Activated CD4-positive, alpha-beta T cell treated with anti-CD3 and anti-CD28 coated beads, Interleukin-2, amount 50 U/mL, for 24 hours (primary cell): Measurements from ENCODE around the gene TMEM50A.
"Not testable (repeated sequence)": the region's sequence is repeated elsewhere in the genome, so short reads cannot be mapped to it uniquely, and the experiment has no call there.

Experiments
- DNase-seq, 2 donors: peaks; one replicate each; pipeline ENCODE4 v3.0.0-alpha.2; 2020; ENCODE audit warnings: low read depth in 1 of 2, low spot score in 1 of 2

Gene TMEM50A

GRCh38 chr1:25338188-25338981, at the start of gene TMEM50A:
Gene TMEM50A (plus strand): TSS chr1:25338334. CDS start chr1:25340487, 2,153 bp downstream.
- DNase-seq = peak; percentile 83 to 85

GRCh38 chr1:25288573-25289101, 49.5 kb upstream of the TMEM50A start:
- not testable (repeated sequence) for DNase-seq

GRCh38 chr1:25290043-25290442, 48.1 kb upstream of the TMEM50A start:
- not testable (repeated sequence) for DNase-seq

GRCh38 chr1:25293426-25293825, 44.7 kb upstream of the TMEM50A start:
- not testable (repeated sequence) for DNase-seq

- DNase-seq = not testable (repeated sequence)
Measured at GRCh38 chr1:25294889-25295826, 43.0 kb upstream of the TMEM50A start.

GRCh38 chr1:25296501-25296900, 41.6 kb upstream of the TMEM50A start:
- DNase-seq = not testable (repeated sequence)

- DNase-seq = not testable (repeated sequence)
Measured at GRCh38 chr1:25300729-25301128, 37.4 kb upstream of the TMEM50A start.

- DNase-seq = not testable (repeated sequence)
Measured at GRCh38 chr1:25302330-25302729, 35.8 kb upstream of the TMEM50A start.

GRCh38 chr1:25304936-25305335, 33.2 kb upstream of the TMEM50A start:
- not testable (repeated sequence) for DNase-seq

- not testable (repeated sequence) for DNase-seq
Measured at GRCh38 chr1:25308168-25308567, 30.0 kb upstream of the TMEM50A start.

GRCh38 chr1:25309085-25309484, 29.0 kb upstream of the TMEM50A start:
- DNase-seq = not testable (repeated sequence)

GRCh38 chr1:25309486-25309885, 28.6 kb upstream of the TMEM50A start:
- not testable (repeated sequence) for DNase-seq

GRCh38 chr1:25312806-25313470, 25.2 kb upstream of the TMEM50A start:
- not testable (repeated sequence) for DNase-seq

GRCh38 chr1:25320314-25320938, 17.7 kb upstream of the TMEM50A start:
- DNase-seq = not testable (repeated sequence)

GRCh38 chr1:25322127-25322526, 16.0 kb upstream of the TMEM50A start:
- not testable (repeated sequence) for DNase-seq

GRCh38 chr1:25324407-25324806, 13.7 kb upstream of the TMEM50A start:
- not testable (repeated sequence) for DNase-seq

GRCh38 chr1:25327864-25328790, 10.0 kb upstream of the TMEM50A start:
- not testable (repeated sequence) for DNase-seq

GRCh38 chr1:25328791-25329185, 9.3 kb upstream of the TMEM50A start:
- not testable (repeated sequence) for DNase-seq

GRCh38 chr1:25329336-25329735, 8.8 kb upstream of the TMEM50A start:
- not testable (repeated sequence) for DNase-seq
